ENCODE measurements around the gene KIF23. TPM values are rescaled to one million over a fixed set of nuclear protein-coding genes. Genes with fewer than 3 reads are reported as not detected.
A peak's percentile ranks its signal among the peaks of the same experiment; 100 is the strongest.

Gene KIF23
- total and polyA plus RNA-seq, 12 donors = 0.17 to 3.4 (median 0.57) TPM

- H3K4me3 ChIP-seq = no peak overlapping the region
- H3K27ac ChIP-seq = no peak overlapping the region
- ATAC-seq (no peak), DNase-seq (no peak)
- H3K36me3 ChIP-seq = peaks cover 0 to 21% (median 0%) of the 10 kb centered on the region in 9 donors
- TF ChIP-seq, protein P1, sequence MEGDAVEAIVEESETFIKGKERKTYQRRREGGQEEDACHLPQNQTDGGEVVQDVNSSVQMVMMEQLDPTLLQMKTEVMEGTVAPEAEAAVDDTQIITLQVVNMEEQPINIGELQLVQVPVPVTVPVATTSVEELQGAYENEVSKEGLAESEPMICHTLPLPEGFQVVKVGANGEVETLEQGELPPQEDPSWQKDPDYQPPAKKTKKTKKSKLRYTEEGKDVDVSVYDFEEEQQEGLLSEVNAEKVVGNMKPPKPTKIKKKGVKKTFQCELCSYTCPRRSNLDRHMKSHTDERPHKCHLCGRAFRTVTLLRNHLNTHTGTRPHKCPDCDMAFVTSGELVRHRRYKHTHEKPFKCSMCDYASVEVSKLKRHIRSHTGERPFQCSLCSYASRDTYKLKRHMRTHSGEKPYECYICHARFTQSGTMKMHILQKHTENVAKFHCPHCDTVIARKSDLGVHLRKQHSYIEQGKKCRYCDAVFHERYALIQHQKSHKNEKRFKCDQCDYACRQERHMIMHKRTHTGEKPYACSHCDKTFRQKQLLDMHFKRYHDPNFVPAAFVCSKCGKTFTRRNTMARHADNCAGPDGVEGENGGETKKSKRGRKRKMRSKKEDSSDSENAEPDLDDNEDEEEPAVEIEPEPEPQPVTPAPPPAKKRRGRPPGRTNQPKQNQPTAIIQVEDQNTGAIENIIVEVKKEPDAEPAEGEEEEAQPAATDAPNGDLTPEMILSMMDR (IDR thresholded peaks at IDR 0.05) = no peak
- H3K27me3 ChIP-seq = no peaks in the 10 kb centered on the region
- H3K4me1 ChIP-seq = peaks cover 0 to 7% (median 0%) of the 10 kb centered on the region in 9 donors
- H3K9me3 ChIP-seq = no peaks in the 10 kb centered on the region
- intact Hi-C loops (cut with DNase I) = no loop called here
- 92 to 97% methylated on average over 4 of the region's 4 CpGs for WGBS, 2 donors
Observed at GRCh38 chr15:69435985-69436384, 21.8 kb downstream of the KIF23 start.

DNA sequence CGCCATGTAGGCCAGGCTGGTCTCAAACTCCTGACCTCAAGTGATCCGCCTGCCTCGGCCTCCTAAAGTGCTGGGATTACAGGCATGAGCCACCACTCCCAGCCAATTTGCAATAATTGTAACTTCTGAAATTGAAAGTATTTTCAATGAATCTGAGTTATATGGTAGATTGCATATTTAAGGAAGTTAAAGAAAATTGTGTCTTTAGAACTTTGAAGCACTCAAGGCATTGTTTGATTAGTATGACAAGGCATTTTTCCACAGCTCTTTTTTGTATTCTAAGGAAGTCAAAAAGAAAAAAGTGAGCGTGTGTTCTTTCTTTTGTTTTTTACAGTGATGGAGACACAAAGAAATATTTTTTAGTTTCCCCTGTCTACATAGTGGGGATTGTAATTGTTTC, 22.8 kb downstream of the KIF23 start:
- Histone ChIP-seq H3K27me3 (no peaks in the 10 kb centered on the region), H3K9me3 (no peaks in the 10 kb centered on the region), H3K4me3 (no peak overlapping the region), H3K27ac (peak overlapping the region in 1 of 10 donors; percentile 50), H3K36me3 (peaks cover 0 to 29% (median 0%) of the 10 kb centered on the region in 9 donors), H3K4me1 (peaks cover 0 to 7% (median 0%) of the 10 kb centered on the region in 9 donors)
- TF ChIP-seq, protein P1 (IDR thresholded peaks at IDR 0.05) = no peak
- intact Hi-C loops (cut with DNase I) = no loop called here
- WGBS, 2 donors = 94 to 98% methylated on average over 4 of the region's 4 CpGs
- DNase-seq = no peak
- ATAC-seq = no peak

DNA sequence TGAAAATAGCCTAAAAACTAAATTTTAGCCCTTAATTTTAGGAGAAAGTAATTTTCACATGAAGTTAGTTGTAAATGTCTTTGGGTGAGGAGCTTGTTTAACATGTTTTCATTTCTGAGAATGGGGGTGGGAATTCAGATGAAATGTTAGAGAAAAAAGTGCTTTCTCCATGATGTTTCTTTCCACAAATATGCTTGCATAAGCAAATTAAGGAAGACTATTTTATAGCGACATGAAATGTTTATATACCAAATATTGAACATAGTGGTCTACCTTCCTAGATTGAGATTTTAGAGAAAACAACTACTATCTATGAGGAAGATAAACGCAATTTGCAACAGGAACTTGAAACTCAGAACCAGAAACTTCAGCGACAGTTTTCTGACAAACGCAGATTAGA, 25.5 kb downstream of the KIF23 start:
- TF ChIP-seq, protein P1 (IDR thresholded peaks at IDR 0.05) = no peak
- H3K9me3 ChIP-seq = no peaks in the 10 kb centered on the region
- ATAC-seq = no peak
- H3K36me3 ChIP-seq = peaks cover 0 to 23% (median 0%) of the 10 kb centered on the region in 9 donors
- no peak for DNase-seq
- WGBS, 2 donors = 84 to 91% methylated on average over 4 of the region's 4 CpGs
- H3K27ac ChIP-seq = peak overlapping the region in 1 of 10 donors; percentile 13
- H3K4me1 ChIP-seq = peaks cover 0 to 7% (median 0%) of the 10 kb centered on the region in 9 donors
- H3K4me3 ChIP-seq = peak overlapping the region in 1 of 10 donors; percentile 25
- intact Hi-C loops (cut with DNase I) = no loop called here
- H3K27me3 ChIP-seq = no peaks in the 10 kb centered on the region

DNA sequence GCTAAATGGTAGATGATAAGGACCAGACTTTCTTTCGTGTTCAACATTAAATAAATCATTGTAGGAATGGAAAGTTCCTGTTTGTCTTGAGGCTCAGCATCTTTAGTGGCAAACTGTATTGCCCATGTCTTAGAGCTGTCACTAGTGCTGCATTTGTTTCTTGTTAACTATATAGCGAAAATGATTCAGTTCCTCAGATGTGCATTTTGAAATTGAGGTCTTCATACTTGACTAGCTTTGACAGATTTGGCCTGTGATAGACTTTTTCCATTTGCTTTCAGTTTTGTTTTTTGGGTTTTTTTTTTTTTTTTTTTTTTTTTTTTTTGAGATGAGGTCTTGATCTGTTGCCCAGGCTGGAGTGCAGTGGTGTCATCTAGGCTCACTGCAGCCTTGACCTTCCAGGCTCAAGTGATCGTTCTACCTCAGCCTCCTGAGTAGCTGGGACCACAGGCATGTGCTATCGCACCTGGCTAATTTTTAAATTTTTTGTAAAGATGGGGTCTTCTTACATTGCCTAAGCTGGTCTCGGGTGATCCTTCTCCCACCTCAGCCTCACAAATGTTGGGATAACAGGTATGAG, 29.0 kb downstream of the KIF23 start:
- H3K4me3 ChIP-seq = no peak overlapping the region
- WGBS, 2 donors = 90 to 96% methylated on average over 5 of the region's 5 CpGs
- H3K4me1 ChIP-seq = peaks cover 0 to 11% (median 0%) of the 10 kb centered on the region in 9 donors
- H3K27ac ChIP-seq = no peak overlapping the region
- ATAC-seq (no peak), DNase-seq (no peak)
- H3K36me3 ChIP-seq = peaks cover 0 to 42% (median 0%) of the 10 kb centered on the region in 9 donors
- TF ChIP-seq, protein P1 (IDR thresholded peaks at IDR 0.05) = no peak
- intact Hi-C loops (cut with DNase I) = no loop called here
- no peaks in the 10 kb centered on the region for H3K27me3 ChIP-seq
- no peaks in the 10 kb centered on the region for H3K9me3 ChIP-seq
